ACHN (cell line): ENCODE measurements around the gene CACHD1.
"Not testable (repeated sequence)": the region's sequence is repeated elsewhere in the genome, so short reads cannot be mapped to it uniquely, and the experiment has no call there.

Source experiments
- DNase-seq: peaks from one replicate; pipeline ENCODE4 v3.0.0-alpha.2; 2015
- in situ Hi-C: cut with HindIII; loops from 2 replicates; pipeline ENCODE4 v1.10.0; 2017; ENCODE audit warnings: low sequenced_read_pairs, low pct_ligation_motif_present, low pct_unique_long_range_greater_than_20kb

Gene CACHD1

DNA sequence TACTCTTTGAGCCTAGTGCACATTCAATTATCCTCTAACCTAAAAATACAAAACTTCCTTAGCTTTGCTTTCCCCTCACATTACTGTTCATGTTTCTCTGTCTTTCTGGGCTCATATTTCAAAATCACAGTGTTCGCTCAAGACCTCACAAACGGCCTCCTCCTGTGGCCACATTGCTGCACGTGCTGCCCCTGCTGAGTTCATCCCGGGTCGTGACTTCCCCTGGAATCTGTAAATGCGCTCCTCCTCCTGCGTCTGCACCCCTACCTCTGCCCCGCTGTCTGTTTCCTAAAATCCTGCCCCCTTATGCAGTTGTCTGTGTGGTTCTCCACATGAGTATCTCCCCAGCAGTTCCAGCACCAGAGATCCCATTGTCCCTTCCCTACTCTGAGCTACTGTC is 229.4 kb downstream of the CACHD1 start:
- no peak for DNase-seq
- in situ Hi-C loops, result no loop called here

DNA sequence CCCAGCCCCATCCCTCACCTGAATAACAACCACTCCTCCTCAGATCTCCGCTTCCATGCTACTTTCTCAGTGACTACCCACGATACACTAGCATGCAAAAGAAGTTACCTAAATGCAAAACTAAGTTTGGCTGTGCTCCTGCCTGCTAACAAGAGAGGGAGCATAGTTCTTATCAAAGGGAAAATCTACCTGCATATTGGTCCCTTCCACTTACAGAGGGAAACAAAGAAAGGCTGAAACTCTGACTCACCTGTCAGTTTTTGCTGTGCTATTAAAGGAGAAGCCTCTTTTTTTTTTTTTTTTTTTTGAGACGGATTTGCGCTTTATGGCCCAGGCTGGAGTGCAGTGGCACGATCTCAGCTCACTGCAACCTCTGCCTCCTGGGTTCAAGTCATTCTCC is 231.1 kb downstream of the CACHD1 start:
- in situ Hi-C loops, result no loop called here
- no peak for DNase-seq

GRCh38 chr1:64701886-64702285 is 232.0 kb downstream of the CACHD1 start:
- DNase-seq, result no peak
- in situ Hi-C loops, result no loop called here

DNA sequence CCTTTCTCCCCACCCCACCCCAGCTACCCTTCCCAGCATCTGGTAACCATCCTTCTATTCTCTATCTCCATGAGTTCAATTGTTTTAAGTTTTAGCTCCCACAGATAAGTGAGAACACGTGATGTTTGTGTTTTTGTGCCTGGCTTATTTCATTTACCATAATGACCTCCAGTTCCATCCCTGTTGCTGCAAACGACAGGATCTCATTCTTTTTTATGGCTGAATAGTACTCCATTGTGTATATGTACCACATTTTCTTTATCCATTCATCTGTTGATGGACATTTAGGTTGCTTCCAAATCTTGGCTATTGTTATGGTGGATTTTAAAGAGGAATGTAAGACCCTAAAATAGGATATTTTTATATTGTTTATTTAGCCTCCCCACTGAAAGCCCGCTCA is 232.7 kb downstream of the CACHD1 start:
- in situ Hi-C loops, DNase-seq: not testable (repeated sequence)

DNA sequence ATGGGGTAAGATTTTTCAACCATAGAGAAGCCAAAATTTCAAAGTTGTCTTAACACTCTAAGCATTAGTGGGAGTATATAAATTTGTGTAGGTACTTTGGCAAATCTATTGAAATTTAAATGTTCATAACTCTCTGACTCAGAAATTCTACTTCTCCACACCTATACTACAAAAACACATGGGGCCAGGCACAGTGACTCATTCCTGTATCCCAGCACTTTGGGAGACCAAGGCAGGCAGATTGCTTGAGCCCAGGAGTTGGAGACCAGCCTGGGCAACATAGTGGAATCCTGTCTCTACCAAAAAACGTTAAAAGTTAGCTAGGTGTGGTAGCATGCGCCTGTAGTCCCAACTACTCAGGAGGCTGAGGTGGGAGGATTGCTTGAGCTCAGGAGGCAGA is 233.7 kb downstream of the CACHD1 start:
- DNase-seq, result no peak
- in situ Hi-C loops, result no loop called here

DNA sequence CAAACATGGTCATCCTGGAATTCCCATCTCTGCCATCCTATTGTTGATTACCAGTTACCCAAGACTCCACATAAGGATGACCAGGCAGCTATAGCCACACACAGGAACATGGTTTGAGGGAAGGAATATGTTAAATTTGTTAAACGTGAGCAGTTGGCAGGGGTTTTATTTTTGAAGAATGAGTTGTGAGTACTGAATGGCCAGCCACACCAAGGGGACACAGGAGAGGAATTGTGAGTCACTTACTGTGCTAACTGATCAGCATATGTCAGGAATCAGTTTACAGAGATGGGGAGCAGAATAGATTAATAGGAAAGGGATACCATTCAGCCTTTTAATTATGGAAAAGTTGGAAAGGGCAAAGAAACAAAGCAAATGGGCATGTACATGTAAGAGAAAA is 235.7 kb downstream of the CACHD1 start:
- DNase-seq, result no peak
- in situ Hi-C loops, result no loop called here

- no peak for DNase-seq
- in situ Hi-C loops, result no loop called here
Measured at GRCh38 chr1:64711266-64711665, 241.3 kb downstream of the CACHD1 start.

DNA sequence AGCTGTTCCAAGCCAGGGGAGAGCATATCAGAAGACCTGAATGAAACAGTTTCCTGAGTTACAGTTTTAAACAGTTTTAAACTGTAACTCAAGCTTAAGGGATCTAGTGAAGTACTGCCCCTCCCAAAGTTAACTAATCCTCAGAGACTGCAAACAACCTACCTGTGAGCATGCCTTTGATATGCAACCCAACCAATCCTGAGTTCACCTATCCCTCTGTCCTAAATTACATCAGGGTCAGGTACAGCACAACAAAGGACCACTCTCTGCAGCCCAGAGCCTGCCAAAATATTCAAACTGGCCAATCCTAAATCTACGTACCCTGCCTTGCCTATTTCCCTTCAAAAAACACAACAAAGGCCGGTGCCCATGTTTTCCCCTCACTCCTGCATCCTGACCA is 242.1 kb downstream of the CACHD1 start:
- in situ Hi-C loops, result no loop called here
- DNase-seq, result no peak

GRCh38 chr1:64715186-64715585 is 245.3 kb downstream of the CACHD1 start:
- DNase-seq, result no peak
- in situ Hi-C loops, result no loop called here

GRCh38 chr1:64721135-64721534 is 251.2 kb downstream of the CACHD1 start:
- in situ Hi-C loops, result no loop called here
- DNase-seq, result no peak

DNA sequence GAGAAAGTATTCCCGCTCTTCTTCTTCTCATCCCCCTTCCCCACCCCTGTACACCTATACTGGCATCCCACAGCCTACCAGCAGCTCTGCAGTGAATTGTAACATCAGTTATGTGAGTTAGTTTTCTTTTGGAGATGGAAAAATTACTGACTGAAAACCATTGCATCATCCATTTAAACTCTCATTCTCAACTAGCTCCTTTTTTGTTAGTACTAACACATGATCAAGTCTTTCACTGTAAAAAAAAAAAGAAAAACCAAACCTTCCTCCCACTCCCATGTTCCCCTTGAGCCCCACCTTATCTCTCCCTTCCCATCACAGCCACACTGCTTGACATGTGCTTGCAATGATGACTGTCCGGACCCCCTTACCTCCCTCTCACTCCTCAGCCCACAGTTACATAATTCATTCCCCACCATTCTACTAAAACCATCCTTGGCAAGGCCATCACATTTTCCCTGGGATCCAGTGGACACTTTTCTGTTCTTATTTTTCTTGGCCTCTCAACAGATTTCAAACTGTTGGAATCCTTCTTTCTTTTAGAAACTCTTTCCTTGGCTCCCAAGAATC is 251.7 kb downstream of the CACHD1 start:
- in situ Hi-C loops, result no loop called here
- no peak for DNase-seq

- in situ Hi-C loops, result no loop called here
- no peak for DNase-seq
Measured at GRCh38 chr1:64727861-64728260, 257.9 kb downstream of the CACHD1 start.

DNA sequence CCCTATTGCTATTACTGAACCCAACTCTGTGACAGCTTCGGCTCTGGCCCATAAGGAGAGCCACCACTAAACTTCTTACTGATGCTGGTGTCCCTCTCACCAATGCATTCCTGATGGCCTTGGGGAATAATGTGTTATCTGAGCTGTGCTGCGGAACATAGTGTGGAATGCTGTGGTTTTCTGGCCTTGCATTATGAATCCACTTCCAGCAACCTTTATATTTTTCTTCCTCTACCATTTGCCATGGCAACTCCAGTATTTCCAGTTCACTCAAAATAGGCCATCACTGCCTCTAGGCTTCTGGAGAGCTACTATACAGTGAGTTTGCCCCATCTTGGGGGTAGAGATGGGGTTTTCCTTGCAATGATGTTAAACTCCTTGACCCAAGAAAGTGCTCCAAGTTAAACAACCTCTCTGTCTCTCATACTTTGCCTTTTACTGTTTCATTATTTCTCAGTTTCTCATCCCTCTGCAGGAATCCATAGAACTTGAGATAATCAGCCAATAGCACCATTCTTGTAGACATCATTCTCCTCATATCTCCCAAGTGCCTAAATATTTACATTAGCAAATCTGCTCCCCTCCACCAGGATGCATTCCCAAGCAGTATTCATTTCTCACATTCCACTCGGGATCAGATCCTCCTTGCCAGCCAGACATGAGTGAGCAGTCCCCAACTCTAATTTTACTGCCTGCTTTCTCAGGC is 263.8 kb downstream of the CACHD1 start:
- DNase-seq, result no peak
- in situ Hi-C loops, result no loop called here

- in situ Hi-C loops, result no loop called here
- no peak for DNase-seq
Measured at GRCh38 chr1:64734287-64734652, 264.3 kb downstream of the CACHD1 start.

DNA sequence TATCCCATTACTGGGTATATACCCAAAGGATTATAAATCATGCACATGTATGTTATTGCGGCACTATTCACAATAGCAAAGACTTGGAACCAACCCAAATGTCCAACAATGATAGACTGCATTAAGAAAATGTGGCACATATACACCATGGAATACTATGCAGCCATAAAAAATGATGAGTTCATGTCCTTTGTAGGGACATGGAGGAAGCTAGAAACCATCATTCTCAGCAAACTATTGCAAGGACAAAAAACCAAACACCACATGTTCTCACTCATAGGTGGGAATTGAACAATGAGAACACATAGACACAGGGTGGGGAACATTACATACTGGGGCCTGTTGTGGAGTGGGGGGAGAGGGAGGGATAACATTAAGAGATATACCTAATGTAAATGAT is 270.8 kb downstream of the CACHD1 start:
- DNase-seq, in situ Hi-C loops: not testable (repeated sequence)
